GM19023 (cell line): Measurements from ENCODE around the gene ANKS1A.

ENCODE experiments used
- ATAC-seq: cut with Tn5 transposase; IDR thresholded peaks from one replicate; pipeline ENCODE4 v1.9.1; 2021; ENCODE audit warnings: mild to moderate bottlenecking, moderate library complexity; ENCODE audit not compliant: unreplicated experiment

Gene ANKS1A

DNA sequence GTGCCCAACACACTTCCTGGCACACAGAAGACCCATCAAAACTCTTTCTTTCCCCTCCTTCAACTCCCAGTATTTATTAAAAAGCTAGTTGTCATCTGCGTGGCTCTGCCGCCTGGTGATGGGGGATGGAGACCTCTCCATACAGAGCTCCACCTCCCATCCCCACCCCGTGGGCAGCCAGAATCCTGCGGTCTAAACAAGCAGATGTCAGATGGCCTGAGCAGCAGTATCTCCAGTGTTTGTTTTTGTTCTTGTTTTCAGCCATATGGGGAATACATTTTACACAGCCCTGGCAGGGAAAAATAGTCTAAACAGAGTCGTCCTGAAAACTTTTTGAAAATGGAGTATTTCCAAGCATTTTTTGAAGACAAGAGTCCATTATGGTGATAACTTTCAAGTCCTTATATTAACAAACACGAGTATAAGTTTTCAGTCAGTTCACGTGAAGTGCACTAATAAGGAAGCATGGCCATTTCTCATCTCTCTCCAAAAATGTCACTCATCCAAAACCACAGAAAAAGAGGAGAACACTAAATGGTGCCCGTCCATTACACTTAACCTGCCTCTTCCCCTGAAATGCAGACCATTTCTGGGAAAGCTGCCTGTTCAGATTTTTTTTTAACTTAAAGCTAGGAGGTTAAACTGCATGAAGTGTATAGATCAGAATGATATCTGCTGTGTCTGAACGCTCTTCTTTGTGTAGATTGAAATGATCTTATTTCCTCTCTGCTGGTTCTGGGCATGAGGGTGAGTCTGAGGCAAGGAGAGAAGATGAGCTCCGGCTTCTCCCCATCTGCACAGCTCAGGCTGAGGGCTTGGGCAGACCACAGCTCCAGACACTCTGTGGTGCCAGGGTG is 161.1 kb downstream of the ANKS1A start:
- no peak for ATAC-seq

DNA sequence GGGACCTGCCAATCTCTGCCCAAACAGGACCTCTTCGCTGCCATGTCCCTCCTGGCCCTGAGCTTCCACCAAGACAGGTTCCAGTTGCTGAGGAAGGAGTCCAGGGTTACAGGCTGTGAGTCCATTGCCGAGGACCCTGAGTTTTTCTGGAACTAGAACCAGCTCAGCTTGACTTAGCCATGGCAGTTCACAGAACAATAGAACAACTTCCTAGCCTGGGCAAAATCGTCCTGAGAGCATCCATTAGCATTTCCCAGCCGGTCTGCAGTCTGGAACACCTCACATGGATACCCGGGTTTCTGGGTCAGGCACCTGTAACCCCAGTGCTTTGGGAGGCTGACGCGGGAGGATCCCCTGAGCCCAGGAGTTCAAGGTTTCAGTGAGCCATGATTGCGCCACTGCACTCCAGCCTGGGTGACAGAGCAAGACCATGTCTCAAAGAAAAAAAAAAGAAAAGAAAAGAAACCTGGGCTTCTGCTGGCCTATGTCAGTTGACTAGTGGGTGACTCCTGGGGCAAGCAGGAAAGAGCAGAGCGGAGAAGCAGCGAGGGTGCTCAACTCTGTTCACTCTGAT is 161.8 kb downstream of the ANKS1A start:
- ATAC-seq, result no peak

GRCh38 chr6:35051396-35051795 is 162.3 kb downstream of the ANKS1A start:
- no peak for ATAC-seq

DNA sequence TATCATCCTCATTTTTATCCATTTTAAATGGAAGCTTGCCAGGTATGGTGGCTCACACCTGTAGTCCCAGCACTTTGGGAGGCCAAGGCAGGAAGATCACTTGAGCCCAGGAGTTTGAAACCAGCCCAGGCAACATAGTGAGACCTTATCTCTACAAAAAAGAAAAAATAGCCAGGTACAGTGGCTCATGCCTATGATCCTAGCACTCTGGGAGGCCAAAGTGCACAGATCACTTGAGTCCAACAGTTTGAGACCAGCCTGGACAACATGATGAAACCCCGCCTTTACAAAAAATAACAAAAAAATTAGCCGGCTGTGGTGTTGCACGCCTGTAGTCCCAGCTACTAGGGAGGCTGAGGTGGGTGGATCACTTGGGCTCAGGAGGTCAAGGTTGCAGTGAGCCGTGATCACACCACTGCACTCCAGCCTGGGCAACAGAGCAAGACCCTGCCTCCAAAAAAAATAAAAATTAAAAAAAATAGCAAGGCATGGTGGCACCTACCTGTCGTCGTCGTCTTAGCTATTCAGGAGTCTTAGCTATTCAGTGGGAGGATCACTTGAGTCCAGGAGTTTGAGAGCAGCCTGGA is 163.0 kb downstream of the ANKS1A start:
- no peak for ATAC-seq

DNA sequence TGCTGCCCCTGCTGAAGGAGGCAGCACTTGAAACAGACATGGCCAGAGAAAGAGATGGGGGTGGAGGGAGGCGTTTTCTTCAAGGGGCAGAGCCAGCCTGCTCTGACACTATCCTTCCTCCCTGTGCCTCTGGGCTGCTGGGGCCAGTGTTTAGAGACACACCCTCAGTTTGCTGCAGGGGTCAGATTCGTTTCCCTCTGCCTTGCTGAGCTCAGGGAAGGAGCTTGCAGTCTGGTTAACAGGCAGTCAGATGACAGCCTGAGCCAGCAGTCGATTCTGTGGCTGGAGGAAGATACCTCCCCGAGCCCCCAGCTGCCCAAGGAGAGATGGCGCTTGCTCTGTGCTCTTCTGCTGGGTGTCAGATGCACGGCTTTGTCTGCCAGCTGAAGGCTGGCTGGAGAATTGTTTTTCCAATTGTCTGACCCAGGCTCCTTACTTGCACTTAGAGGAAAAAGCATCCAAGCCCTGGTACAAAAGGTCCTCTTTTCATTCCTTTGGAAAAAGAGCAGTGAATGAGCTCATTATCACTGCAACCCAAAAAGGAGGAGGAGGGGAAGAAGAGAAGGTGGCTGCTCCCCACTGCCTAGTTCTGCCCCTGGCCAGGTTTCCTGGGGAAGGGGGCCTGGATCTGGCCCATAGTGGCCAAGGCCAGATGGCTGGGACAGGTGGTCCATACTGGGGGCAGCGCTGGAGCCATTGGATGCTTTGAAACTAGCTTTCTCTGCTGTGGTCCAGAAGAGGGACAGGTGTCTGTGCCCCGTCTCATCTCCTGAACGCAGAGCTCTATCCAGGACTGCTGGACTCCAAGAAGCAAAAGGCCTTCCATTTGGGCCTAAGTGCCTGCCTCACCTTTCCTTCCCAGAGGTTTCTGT is 163.9 kb downstream of the ANKS1A start:
- ATAC-seq, result no peak

DNA sequence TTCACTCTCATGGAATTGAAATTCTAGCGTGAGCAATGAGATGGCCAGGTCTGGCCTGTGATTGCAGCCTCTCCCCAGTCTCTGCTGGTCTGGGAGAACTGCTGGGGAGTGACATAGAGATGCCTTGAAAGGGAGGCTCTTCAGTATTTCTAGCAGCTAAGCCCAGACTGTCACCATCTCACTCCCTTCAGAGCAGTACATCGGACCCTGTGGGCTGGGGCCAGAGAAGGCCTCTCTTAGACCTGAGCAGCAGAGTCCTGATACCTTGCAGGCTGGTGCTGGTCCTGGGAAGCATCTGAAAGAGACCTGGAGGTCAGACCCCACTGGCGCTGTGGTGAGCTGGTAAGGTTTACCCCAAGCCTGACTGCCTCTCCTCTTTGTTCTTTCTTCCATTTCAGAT is 164.6 kb downstream of the ANKS1A start:
- ATAC-seq, result no peak

GRCh38 chr6:35054106-35054742 is 165.2 kb downstream of the ANKS1A start:
- ATAC-seq, result no peak

- no peak for ATAC-seq
These were observed 165.7 kb downstream of the ANKS1A start for GRCh38 chr6:35054743-35055130.

- no peak for ATAC-seq
These were observed 166.8 kb downstream of the ANKS1A start for GRCh38 chr6:35055891-35056290.

DNA sequence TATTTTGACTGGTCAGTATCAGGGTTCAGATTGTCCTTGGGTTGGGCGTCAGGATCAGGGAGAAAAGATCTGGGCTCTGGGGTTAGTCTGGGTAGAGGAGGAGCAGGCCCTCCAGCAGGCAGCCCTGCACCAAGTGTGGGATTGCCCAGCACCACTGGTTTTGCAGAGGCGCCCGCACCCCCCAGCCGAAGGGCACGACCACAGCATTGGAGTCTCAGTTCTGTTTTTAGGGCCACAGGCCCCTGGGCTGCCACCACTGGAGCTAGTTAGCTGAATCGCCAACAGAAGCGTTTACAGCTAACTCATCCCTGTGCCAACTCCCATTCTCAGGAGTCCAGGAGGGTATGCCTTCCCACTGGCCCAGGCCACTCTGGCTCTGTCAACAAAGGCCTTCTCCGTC is 167.9 kb downstream of the ANKS1A start:
- no peak for ATAC-seq

- no peak for ATAC-seq
These were observed 168.6 kb downstream of the ANKS1A start for GRCh38 chr6:35057449-35058357.

DNA sequence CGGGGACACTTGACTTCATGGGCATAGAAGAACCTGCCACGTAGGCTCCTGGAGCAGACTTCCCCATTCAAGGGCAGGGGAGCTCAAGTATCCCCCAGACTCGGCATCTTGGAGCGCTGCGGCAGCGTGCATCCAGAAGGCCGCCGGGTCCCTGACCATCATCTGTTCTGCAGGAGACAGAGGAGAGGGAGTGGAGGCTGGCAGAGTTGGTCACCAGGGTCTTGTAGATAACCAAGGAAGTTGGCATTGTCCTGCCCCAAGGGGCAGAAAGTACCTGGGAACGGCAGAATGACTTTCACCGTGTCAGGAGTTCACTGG is 169.3 kb downstream of the ANKS1A start:
- ATAC-seq, result no peak

- ATAC-seq, result no peak
These were observed 169.9 kb downstream of the ANKS1A start for GRCh38 chr6:35058865-35059522.

DNA sequence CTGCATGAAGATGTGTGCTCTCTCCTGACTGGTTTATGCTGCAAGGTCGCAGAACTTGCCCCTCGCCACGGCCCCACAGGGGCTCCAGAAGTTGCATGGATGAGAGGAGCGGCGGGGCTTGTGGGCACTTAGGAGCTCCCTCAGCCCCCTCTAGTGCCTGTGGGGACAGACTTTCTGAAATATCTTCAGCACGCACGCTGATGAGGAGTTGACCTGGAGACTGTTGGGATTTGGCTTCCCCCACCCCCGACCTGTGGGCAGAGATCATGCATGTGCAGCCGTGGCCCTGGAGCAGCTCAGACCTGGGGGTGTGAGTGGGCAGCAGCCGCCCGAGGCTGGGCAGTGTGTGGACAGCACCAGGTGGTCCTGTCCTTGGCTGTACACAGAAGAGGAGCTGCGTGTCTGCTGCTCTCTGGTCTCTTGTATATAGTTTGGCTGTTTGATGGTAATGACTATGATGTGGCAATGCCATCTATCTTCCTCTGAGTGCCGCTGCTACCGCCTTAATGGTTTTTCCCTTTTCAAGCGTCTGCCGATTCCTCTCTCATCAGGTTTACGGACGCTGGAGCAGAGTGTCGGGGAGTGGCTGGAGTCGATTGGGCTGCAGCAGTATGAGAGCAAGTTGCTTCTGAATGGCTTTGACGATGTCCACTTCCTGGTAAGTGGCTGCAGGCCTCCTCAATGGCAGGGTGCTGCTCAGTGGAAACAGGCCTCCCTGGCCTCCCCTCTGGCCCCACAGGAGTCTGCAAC is 170.7 kb downstream of the ANKS1A start:
- ATAC-seq, result no peak

GRCh38 chr6:35061102-35061615 is 172.1 kb downstream of the ANKS1A start:
- ATAC-seq, result no peak

DNA sequence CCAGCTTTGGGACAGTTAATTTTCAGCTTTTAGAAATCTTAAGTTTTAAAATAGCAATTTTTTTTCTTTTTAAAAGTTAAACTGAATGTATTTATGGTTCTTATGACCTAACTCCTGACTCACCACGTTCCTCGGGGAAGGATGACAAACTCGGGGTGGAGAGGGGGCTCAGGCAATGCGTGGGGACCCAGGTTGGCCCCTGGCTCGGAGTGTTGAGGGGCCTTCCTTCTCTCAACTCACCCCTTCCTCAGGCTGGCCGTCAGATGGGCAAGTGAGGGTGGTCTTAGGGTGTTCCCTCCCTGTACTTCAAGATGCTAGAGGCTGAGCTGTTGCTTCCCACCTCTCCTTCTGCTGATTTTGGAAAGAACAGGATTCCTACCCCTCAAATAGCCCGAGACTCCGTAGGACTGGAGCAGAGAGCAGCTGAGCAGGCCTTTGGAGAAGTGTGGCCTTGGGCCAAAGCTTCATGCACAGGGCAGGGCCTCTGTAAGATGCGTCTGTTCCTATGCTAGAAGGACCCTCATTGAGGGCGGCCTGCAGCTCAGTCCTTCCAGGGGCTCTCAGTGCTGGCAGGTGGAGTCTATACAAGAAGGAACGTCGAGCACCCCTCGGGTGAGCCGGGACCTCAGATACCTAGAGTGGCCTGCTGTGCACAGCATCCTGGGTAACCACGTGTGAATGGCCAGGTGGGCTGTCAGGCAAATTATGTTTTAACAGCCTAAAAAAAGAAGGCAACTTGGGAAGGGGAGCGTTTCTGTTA is 172.8 kb downstream of the ANKS1A start:
- ATAC-seq, result no peak

DNA sequence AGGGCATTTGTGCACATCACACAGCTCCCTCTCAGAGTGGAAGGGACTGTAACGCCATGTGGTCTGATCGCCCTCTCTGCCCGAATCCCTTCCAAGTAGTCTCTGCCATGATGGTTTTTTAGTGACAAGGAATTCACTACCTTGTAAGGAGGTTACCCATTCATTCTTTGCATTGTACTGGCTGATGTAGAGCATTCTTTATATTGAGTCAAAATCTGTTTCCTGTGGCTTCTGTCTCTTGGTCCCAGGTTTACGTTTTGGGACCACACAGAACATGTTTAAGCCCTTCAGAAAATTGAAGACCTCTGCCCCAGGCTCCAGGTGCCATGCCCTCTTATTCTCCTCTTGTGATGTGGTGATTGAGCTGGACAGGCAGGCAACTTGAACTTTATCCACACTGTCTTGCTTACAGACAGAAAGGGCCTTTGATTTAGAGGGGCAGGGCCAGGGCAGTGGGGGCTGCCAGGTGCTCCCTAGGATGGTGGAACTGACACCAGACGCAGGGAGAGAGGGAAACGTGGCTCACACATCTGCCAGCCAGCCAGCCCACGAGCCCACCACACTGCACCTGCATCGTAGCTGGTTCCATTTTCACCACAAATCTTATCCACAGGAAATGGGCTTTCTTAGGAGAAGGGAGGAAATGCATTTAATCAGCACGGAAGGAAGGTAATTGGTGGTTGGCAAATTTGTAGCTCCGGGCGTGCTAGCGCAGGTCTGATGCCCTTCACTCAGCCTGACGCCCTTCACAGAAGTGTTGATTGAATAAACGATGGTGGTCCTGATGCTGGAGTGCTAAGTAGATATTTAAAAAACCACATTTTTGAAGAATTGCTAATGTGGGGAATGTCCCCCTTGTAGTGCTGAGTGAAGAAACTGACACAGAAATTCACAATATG is 173.9 kb downstream of the ANKS1A start:
- ATAC-seq, result no peak
